HepG2 (cell line): ENCODE data around the gene PSMD3. TPM values are rescaled to one million over a fixed set of nuclear protein-coding genes. Genes with fewer than 3 reads are reported as not detected.

Experiments
- ATAC-seq: fragments of 200-7000 bp; cut with Tn5 transposase; 3 replicates; pipeline ENCODE4 v1.9.1; 2020; ENCODE audit warnings: mild to moderate bottlenecking, moderate library complexity
- BruUV-seq: library from RNA; stranded (reverse); fragments of 400-500 nt; replicated peaks from 2 replicates; lab custom pipeline; 2021; lab: Mats Ljungman, UMichigan
- CTCF ChIA-PET: fragments of 300-600 bp; formaldehyde crosslinking; extraction: SDS; loops from one replicate; lab custom pipeline; 2021; ENCODE audit warnings: low total read pairs, inconsistent platforms, low intra/inter-chr PET ratio; lab: Yijun Ruan, JAX
- POLR2A ChIA-PET: fragments of 350-600 bp; sonication (Branson Sonifier 250); formaldehyde crosslinking; loops from one replicate; lab custom pipeline; 2020; ENCODE audit warnings: antibody characterized with exemption, inconsistent platforms; lab: Yijun Ruan, JAX
- DNase-seq: peaks from one replicate; pipeline ENCODE4 v3.0.0-alpha.2; 2015; ENCODE audit warnings: low spot score
- FAIRE-seq: peaks from 3 replicates; lab custom pipeline; 2011; peaks lifted over from hg19 to GRCh38; lab: Jason Lieb, UNC
- H2AFZ ChIP-seq: one replicate; pipeline ENCODE4 v1.6.1; 2011; ENCODE audit warnings: low read length, inconsistent platforms
- H3K27ac ChIP-seq: fragments of 300-600 bp; 3 replicates; pipeline ENCODE4 v1.8.0; 2011; ENCODE audit warnings: mixed run types, mild to moderate bottlenecking, mixed read lengths, low read length, inconsistent platforms; ENCODE audit not compliant: insufficient read depth; ENCODE audit errors: extremely low read length
- H3K27me3 ChIP-seq, 2 experiments: fragments of 200-600 bp in 1 of 2; 2 replicates in 1 of 2; 3 replicates in 1 of 2; pipeline versions ENCODE4 v1.6.0 to v1.8.0; 2011; ENCODE audit warnings: low read length in 2 of 2, mild to moderate bottlenecking in 2 of 2, moderate library complexity in 2 of 2, inconsistent platforms in 1 of 2; ENCODE audit not compliant: insufficient read depth in 2 of 2, control insufficient read depth in 1 of 2
- H3K36me3 ChIP-seq, 2 experiments: fragments of 200-600 bp in 1 of 2; replicated peaks in 1 of 2; 2 replicates in 1 of 2; 3 replicates in 1 of 2; pipeline versions ENCODE4 v1.5.1 to v1.8.0; 2011; ENCODE audit warnings: low read length in 2 of 2, inconsistent platforms in 1 of 2; ENCODE audit not compliant: insufficient read depth in 2 of 2, control insufficient read depth in 1 of 2
- H3K4me1 ChIP-seq: 2 replicates; pipeline ENCODE4 v1.5.1; 2012; ENCODE audit warnings: low read length, inconsistent platforms; ENCODE audit not compliant: insufficient read depth
- H3K4me2 ChIP-seq: 2 replicates; pipeline ENCODE4 v1.6.0; 2011; ENCODE audit warnings: low read depth, low read length, inconsistent platforms
- H3K4me3 ChIP-seq, 3 experiments: fragments of 200-600 bp in 1 of 3; sonication (generic), shearing (Covaris generic) in 1 of 3; replicated peaks in 1 of 3; 2 replicates each; pipeline ENCODE4 v1.5.1; 2011 to 2016; ENCODE audit warnings: low read length in 3 of 3, inconsistent platforms in 2 of 3, low read depth in 2 of 3, mild to moderate bottlenecking in 2 of 3, control low read depth in 1 of 3, mixed read lengths in 1 of 3; ENCODE audit not compliant: insufficient read depth in 1 of 3
- H3K79me2 ChIP-seq: one replicate; pipeline ENCODE4 v1.6.1; 2011; ENCODE audit warnings: low read length, inconsistent platforms; ENCODE audit not compliant: insufficient read depth
- H3K9ac ChIP-seq: 2 replicates; pipeline ENCODE4 v1.6.0; 2011; ENCODE audit warnings: mild to moderate bottlenecking, low read depth, low read length, inconsistent platforms; ENCODE audit not compliant: insufficient read depth
- H3K9me3 ChIP-seq: 2 replicates; pipeline ENCODE4 v1.5.1; 2012; ENCODE audit warnings: mild to moderate bottlenecking, low read length
- H4K20me1 ChIP-seq: 2 replicates; pipeline ENCODE4 v1.6.0; 2011; ENCODE audit warnings: inconsistent platforms, mild to moderate bottlenecking, low read length, moderate library complexity; ENCODE audit not compliant: insufficient read depth
- ARID2 ChIP-seq: sonication (generic); formaldehyde crosslinking; IDR thresholded peaks from 2 replicates; pipeline ENCODE4 v1.8.1; 2022; ENCODE audit warnings: mild to moderate bottlenecking, missing genetic modification reagents, borderline replicate concordance
- DNMT1 ChIP-seq: sonication (generic); formaldehyde crosslinking; IDR thresholded peaks from 2 replicates; pipeline ENCODE4 v1.5.1; 2020; ENCODE audit warnings: mild to moderate bottlenecking, missing genetic modification reagents
- HES4 ChIP-seq: sonication (generic); formaldehyde crosslinking; IDR thresholded peaks from 2 replicates; pipeline ENCODE4 v1.9.0; 2021; ENCODE audit warnings: mild to moderate bottlenecking, missing genetic modification reagents, borderline replicate concordance
- NFATC3 ChIP-seq: sonication (generic); formaldehyde crosslinking; IDR thresholded peaks from 2 replicates; pipeline ENCODE4 v1.5.1; 2020; ENCODE audit warnings: mild to moderate bottlenecking, missing genetic modification reagents
- PRDM4 ChIP-seq: sonication (generic); formaldehyde crosslinking; IDR thresholded peaks from 2 replicates; pipeline ENCODE4 v1.9.0; 2021; ENCODE audit warnings: missing genetic modification reagents, borderline replicate concordance
- SMAD3 ChIP-seq: sonication (generic); formaldehyde crosslinking; IDR thresholded peaks from 2 replicates; pipeline ENCODE4 v1.4.0; 2020; ENCODE audit warnings: missing genetic modification reagents
- ZBTB38 ChIP-seq: sonication (generic); formaldehyde crosslinking; IDR thresholded peaks from 2 replicates; pipeline ENCODE4 v1.5.1; 2020; ENCODE audit warnings: mild to moderate bottlenecking, missing genetic modification reagents
- ZFP37 ChIP-seq: sonication (generic); formaldehyde crosslinking; IDR thresholded peaks from 2 replicates; pipeline ENCODE4 v1.4.0; 2020; ENCODE audit warnings: missing genetic modification reagents, borderline replicate concordance
- ZNF10 ChIP-seq: sonication (generic); formaldehyde crosslinking; IDR thresholded peaks from 2 replicates; pipeline ENCODE4 v1.4.0; 2020; ENCODE audit warnings: mild to moderate bottlenecking, low read depth, missing genetic modification reagents, borderline replicate concordance
- ZNF720 ChIP-seq: sonication (generic); formaldehyde crosslinking; IDR thresholded peaks from 2 replicates; pipeline ENCODE4 v1.4.0; 2020; ENCODE audit warnings: missing genetic modification reagents
- ZNF841 ChIP-seq: sonication (generic); formaldehyde crosslinking; IDR thresholded peaks from 2 replicates; pipeline ENCODE4 v1.8.1; 2023; ENCODE audit warnings: missing genetic modification reagents, borderline replicate concordance
- WGBS: methylation state at CpG from one replicate; pipeline ENCODE4 v1.1.6; 2017; ENCODE audit warnings: low lambda C conversion rate; 5-methylcytosine and 5-hydroxymethylcytosine counted together
- in situ Hi-C: cut with HindIII; loops from 2 replicates; pipeline ENCODE4 v1.10.0; 2017; ENCODE audit warnings: low pct_unique_long_range_greater_than_20kb; ENCODE audit not compliant: extremely low pct_ligation_motif_present
- intact Hi-C: fragments of 100-400 bp; cut with micrococcal nuclease; formaldehyde crosslinking; loops from one replicate; pipeline ENCODE4 v1.10.0; 2022; ENCODE audit not compliant: unreplicated experiment
- polyA plus RNA-seq, 8 experiments: library from polyadenylated mRNA; depleted of rRNA in 3 of 8; stranded (reverse) in 7 of 8; unstranded in 1 of 8; fragments of >200 nt; fragmentation: Illumina TruSeq in 4 of 8; extraction: Trizol in 4 of 8; gene quantifications; 2 replicates each; pipeline versions ENCODE4 v1.2.1 to v1.2.3, GENCODE V29; 2011 to 2016; ENCODE audit warnings: low read depth in 4 of 8, missing spikeins in 1 of 8, mixed read lengths in 1 of 8; ENCODE audit not compliant: insufficient read depth in 1 of 8
- total RNA-seq, 5 experiments: library from RNA; depleted of rRNA; stranded (reverse); fragments of >200 nt; fragmentation: Illumina TruSeq; extraction: Trizol; gene quantifications; 2 replicates each; pipeline ENCODE4 v1.2.3, GENCODE V29; 2016; ENCODE audit warnings: low read depth in 1 of 5
- TF ChIP-seq, protein P1 (sequence below): sonication (generic); formaldehyde crosslinking; IDR thresholded peaks from 2 replicates; pipeline ENCODE4 v1.4.0; 2020; ENCODE audit warnings: missing genetic modification reagents
- TF ChIP-seq, protein P2 (sequence below): sonication (generic); formaldehyde crosslinking; IDR thresholded peaks from 2 replicates; pipeline ENCODE4 v1.4.0; 2020; ENCODE audit warnings: mild to moderate bottlenecking, missing genetic modification reagents

PSMD3 gene
- total and polyA plus RNA-seq, 2 of the 13 experiments (the other 11 are each of a cell fraction or from before 2014, with no cell fraction given) = 97.4 to 146 TPM

GRCh38 chr17:39997543-39997942 lies 16.9 kb downstream of the PSMD3 start:
- no peaks in the 10 kb centered on the region for H3K27me3 ChIP-seq
- WGBS = 83% methylated on average over 4 of the region's 4 CpGs
- no peaks in the 10 kb centered on the region for H4K20me1 ChIP-seq
- ATAC-seq = peak; percentile 14; the same call in 2 of the 3 replicates
- no peak overlapping the region for H3K4me3 ChIP-seq
- FAIRE-seq = no peak
- no peak overlapping the region for H3K9ac ChIP-seq
- DNase-seq = no peak
- H2AFZ ChIP-seq = no peak overlapping the region
- intact Hi-C loops = no loop called here
- no peaks in the 10 kb centered on the region for H3K79me2 ChIP-seq
- H3K9me3 ChIP-seq = no peaks in the 10 kb centered on the region
- no peak overlapping the region for H3K4me2 ChIP-seq
- BruUV-seq = no TSS peak
- H3K36me3 ChIP-seq = peaks cover 38 to 50% of the 10 kb centered on the region in 2 experiments
- no peak for TF ChIP-seq ARID2
- TF ChIP-seq SMAD3 (CRISPR knock-in tag) = no peak
- TF ChIP-seq ZNF10 (CRISPR knock-in tag) = no peak
- TF ChIP-seq, protein P1, sequence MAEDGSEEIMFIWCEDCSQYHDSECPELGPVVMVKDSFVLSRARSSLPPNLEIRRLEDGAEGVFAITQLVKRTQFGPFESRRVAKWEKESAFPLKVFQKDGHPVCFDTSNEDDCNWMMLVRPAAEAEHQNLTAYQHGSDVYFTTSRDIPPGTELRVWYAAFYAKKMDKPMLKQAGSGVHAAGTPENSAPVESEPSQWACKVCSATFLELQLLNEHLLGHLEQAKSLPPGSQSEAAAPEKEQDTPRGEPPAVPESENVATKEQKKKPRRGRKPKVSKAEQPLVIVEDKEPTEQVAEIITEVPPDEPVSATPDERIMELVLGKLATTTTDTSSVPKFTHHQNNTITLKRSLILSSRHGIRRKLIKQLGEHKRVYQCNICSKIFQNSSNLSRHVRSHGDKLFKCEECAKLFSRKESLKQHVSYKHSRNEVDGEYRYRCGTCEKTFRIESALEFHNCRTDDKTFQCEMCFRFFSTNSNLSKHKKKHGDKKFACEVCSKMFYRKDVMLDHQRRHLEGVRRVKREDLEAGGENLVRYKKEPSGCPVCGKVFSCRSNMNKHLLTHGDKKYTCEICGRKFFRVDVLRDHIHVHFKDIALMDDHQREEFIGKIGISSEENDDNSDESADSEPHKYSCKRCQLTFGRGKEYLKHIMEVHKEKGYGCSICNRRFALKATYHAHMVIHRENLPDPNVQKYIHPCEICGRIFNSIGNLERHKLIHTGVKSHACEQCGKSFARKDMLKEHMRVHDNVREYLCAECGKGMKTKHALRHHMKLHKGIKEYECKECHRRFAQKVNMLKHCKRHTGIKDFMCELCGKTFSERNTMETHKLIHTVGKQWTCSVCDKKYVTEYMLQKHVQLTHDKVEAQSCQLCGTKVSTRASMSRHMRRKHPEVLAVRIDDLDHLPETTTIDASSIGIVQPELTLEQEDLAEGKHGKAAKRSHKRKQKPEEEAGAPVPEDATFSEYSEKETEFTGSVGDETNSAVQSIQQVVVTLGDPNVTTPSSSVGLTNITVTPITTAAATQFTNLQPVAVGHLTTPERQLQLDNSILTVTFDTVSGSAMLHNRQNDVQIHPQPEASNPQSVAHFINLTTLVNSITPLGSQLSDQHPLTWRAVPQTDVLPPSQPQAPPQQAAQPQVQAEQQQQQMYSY = no peak
- TF ChIP-seq NFATC3 (CRISPR knock-in tag) = no peak
- no peak for TF ChIP-seq ZNF841 (CRISPR knock-in tag)
- no peak for TF ChIP-seq HES4
- no peak for TF ChIP-seq ZBTB38 (CRISPR knock-in tag)
- no peak for TF ChIP-seq PRDM4 (CRISPR knock-in tag)
- TF ChIP-seq ZFP37 = no peak
- TF ChIP-seq ZNF720 (CRISPR knock-in tag) = no peak
- TF ChIP-seq, protein P2, sequence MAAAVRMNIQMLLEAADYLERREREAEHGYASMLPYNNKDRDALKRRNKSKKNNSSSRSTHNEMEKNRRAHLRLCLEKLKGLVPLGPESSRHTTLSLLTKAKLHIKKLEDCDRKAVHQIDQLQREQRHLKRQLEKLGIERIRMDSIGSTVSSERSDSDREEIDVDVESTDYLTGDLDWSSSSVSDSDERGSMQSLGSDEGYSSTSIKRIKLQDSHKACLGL (CRISPR knock-in tag) = no peak
- TF ChIP-seq DNMT1 (CRISPR knock-in tag) = no peak
- ChIA-PET POLR2A (interaction anchor here (0.6 to 1.2 kb wide), 2 partner anchors 15 to 17 kb away, joined by 4 read pairs; partner anchors contain the start of gene PSMD3), CTCF (no interaction called here)
- in situ Hi-C loops = no loop called here
- no peak overlapping the region for H3K27ac ChIP-seq
- no peaks in the 10 kb centered on the region for H3K4me1 ChIP-seq
